Cardiac fibroblast (primary cell): ENCODE results near the gene OPRM1.

Experiments used
- DNase-seq, 2 donors: peaks; one replicate each; pipeline versions ENCODE4 v3.0.0 to v3.0.0-alpha.2; 2010; ENCODE audit warnings: low read depth in 2 of 2
- H3K4me3 ChIP-seq, 2 donors: replicated peaks in 1 of 2; 1 replicate in 1 of 2; 2 replicates in 1 of 2; pipeline ENCODE4 v1.5.1; 2011; ENCODE audit warnings: low read depth in 2 of 2, low read length in 2 of 2, mild to moderate bottlenecking in 2 of 2, moderate library complexity in 1 of 2
- TF ChIP-seq, protein P1 (sequence below): IDR thresholded peaks from one replicate; pipeline ENCODE4 v1.5.1; 2011; ENCODE audit warnings: low read depth, mild to moderate bottlenecking, low read length, inconsistent platforms

OPRM1 gene

DNA sequence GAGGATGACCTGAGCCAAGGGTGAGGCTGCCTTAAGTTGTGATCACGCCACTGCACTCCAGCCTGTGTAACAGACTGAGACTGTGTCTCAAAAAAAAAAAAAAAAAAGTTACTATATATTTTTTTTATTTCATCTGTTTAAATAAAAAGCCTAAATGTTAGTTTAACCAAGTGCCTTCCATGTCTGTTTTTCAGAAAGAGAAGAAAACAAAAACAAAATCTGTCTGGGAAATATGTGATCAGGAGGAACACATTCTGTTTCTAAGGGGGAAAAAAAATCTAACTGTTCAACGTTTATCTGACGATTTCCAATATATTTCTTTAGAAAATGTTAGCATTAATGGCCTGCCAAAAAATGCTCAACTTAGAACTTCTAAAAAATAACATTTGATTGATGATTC lies 170.5 kb downstream of the OPRM1 start:
- DNase-seq = no peak
- TF ChIP-seq, protein P1, sequence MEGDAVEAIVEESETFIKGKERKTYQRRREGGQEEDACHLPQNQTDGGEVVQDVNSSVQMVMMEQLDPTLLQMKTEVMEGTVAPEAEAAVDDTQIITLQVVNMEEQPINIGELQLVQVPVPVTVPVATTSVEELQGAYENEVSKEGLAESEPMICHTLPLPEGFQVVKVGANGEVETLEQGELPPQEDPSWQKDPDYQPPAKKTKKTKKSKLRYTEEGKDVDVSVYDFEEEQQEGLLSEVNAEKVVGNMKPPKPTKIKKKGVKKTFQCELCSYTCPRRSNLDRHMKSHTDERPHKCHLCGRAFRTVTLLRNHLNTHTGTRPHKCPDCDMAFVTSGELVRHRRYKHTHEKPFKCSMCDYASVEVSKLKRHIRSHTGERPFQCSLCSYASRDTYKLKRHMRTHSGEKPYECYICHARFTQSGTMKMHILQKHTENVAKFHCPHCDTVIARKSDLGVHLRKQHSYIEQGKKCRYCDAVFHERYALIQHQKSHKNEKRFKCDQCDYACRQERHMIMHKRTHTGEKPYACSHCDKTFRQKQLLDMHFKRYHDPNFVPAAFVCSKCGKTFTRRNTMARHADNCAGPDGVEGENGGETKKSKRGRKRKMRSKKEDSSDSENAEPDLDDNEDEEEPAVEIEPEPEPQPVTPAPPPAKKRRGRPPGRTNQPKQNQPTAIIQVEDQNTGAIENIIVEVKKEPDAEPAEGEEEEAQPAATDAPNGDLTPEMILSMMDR = no peak
- H3K4me3 ChIP-seq = no peak overlapping the region

DNA sequence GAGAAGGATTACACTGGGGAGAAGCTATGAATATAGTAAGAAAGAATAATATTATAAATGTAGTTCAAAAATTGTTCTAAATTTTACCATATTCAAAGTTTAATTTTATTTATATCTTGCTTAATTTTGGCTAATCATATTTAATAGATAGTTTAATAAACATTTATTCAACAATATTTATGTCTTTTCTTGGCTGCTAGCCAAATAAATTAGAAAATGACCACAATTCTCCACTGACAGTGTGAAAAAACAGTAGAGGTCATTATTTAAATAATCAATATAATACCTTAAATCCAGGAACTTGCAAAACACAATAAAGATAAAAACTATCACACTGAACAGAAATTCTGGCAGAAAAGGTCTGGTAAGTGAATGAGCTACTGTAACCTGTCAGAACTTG lies 171.6 kb downstream of the OPRM1 start:
- TF ChIP-seq, protein P1 = no peak
- no peak overlapping the region for H3K4me3 ChIP-seq
- no peak for DNase-seq

DNA sequence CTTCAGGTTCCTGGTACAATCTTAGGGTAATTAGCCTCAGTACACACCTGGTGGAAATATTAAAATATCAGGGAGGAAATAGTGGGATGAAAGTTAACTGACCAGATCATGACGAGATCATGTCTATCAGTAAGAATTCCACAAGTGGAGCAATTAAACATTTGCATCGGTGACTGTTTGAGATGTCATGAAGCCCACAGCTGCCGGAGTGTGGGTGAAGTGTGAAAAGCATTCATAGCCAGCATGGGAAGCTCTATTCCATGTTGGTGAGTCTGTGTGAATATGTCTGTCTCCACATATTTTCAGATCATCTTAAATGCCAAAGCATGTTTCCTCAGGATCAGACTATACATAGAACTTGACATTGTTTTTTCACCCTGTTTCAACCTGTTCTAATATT lies 174.7 kb downstream of the OPRM1 start:
- TF ChIP-seq, protein P1 = no peak
- no peak for DNase-seq
- H3K4me3 ChIP-seq = no peak overlapping the region

DNA sequence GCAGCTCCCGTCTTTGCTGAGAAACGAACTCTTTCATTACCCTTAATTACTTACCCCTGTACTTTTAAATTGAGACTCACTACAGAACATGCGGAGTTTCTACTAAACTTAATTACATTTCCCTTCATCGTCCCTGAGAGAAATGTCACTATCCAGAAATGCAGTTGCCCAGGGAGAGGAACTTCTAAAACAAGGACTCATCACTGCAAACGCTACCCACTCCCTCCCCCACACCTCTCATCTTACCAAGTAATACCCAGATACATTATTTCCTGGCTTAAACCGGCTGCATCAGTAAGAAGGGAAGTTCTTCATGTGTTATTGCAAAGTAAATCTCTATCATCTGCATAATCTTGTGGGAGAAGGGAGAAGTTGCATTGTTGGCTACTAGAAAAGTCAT lies 179.3 kb downstream of the OPRM1 start:
- DNase-seq = no peak
- no peak overlapping the region for H3K4me3 ChIP-seq
- TF ChIP-seq, protein P1 = no peak

DNA sequence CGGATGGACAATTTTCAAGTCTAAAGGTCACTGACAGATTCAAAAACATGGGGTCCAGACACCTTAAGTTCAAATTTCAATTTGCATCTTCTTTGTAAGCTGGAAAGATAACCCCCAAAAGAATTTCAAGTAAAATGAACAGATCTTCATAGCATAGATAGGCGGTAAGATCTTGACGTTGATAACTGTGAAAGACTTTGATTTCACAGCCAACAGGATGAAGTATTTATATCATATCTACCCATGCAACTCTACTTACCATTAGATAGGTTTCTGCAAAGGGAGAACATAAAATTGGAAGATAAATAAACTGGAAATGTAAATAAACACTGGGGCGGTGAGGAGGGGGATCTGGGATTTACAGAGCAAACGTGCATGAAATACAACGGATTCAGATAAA lies 179.7 kb downstream of the OPRM1 start:
- H3K4me3 ChIP-seq = no peak overlapping the region
- TF ChIP-seq, protein P1 = no peak
- no peak for DNase-seq

DNA sequence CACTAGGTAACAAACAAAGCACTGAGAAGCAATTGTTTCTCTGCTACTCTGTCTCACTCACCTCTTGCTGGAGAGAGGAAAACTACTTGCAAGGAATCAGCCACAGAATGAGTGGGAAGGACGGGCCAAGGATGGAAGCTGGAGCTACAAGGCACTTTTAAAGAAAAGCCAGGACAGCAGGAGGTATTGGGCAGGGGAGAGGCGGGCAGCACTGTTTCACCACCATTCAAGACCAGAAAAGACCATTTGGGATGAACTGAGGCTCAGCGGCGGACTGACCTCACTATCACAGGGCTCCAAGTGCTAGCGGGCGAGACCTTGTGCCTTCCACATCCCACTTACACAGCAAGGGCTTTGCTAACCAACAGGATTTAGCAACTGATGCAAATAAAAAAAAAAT lies 180.2 kb downstream of the OPRM1 start:
- H3K4me3 ChIP-seq = no peak overlapping the region
- no peak for DNase-seq

DNA sequence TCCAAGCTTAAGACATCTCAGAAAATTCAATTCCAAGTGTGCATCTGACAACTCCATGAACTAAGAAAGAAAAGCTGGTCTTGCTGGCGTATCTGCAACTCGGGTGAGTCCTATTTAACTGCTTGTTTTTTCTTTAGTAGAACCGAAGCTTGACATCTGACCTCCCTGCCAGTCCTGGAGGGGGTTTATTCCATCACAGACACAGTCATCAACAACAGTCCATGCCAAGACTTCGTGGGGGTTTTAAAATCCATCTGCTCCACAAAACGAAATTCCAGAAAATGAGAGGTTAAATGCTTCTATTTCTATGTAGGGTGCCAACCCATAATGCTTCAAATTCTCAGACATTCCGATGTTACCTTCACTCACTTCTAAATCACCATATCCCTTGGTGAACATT lies 183.7 kb downstream of the OPRM1 start:
- TF ChIP-seq, protein P1 = no peak
- DNase-seq = no peak
- H3K4me3 ChIP-seq = no peak overlapping the region

More for the DNA sequence above, 180.2 kb downstream of the OPRM1 start:
- TF ChIP-seq, protein P1 = no peak
